Neutrophil (primary cell): Measurements from ENCODE around the gene TLE1.
"Not testable (repeated sequence)": the region's sequence is repeated elsewhere in the genome, so short reads cannot be mapped to it uniquely, and the experiment has no call there.

Experiments used
- H3K27ac ChIP-seq: fragments of 200-600 bp; sonication (generic); 2 replicates; pipeline ENCODE4 v1.5.1; 2016; ENCODE audit warnings: mild to moderate bottlenecking, moderate library complexity
- H3K27me3 ChIP-seq: fragments of 200-600 bp; sonication (generic); 2 replicates; pipeline ENCODE4 v1.6.0; 2016; ENCODE audit warnings: mild to moderate bottlenecking
- H3K36me3 ChIP-seq: fragments of 200-600 bp; sonication (generic); 2 replicates; pipeline ENCODE4 v1.5.1; 2017
- H3K4me1 ChIP-seq, 2 experiments: fragments of 200-600 bp in 1 of 2; sonication (generic) in 1 of 2; 1 replicate in 1 of 2; 2 replicates in 1 of 2; pipeline versions ENCODE4 v1.5.1 to v1.6.1; 2013 to 2016; ENCODE audit warnings: low read depth in 1 of 2, low read length in 1 of 2, mild to moderate bottlenecking in 1 of 2, moderate library complexity in 1 of 2; ENCODE audit not compliant: control insufficient read depth in 1 of 2, insufficient read depth in 1 of 2
- H3K4me3 ChIP-seq, 2 experiments: fragments of 200-600 bp in 1 of 2; sonication (generic) in 1 of 2; 1 replicate in 1 of 2; 2 replicates in 1 of 2; pipeline ENCODE4 v1.5.1; 2013 to 2016; ENCODE audit warnings: low read depth in 1 of 2, low read length in 1 of 2, mild to moderate bottlenecking in 1 of 2, moderate library complexity in 1 of 2
- H3K9me3 ChIP-seq: fragments of 200-600 bp; sonication (generic); 2 replicates; pipeline ENCODE4 v1.5.1; 2016
- CTCF ChIP-seq: fragments of 200-600 bp; sonication (generic); IDR thresholded peaks from 2 replicates; pipeline ENCODE4 v1.5.1; 2016; ENCODE audit warnings: antibody characterized with exemption

The TLE1 gene

GRCh38 chr9:81598811-81599210 is 90.5 kb downstream of the TLE1 start:
- Histone ChIP-seq H3K4me3 (no peak overlapping the region), H3K36me3 (peaks cover 5% of the 10 kb centered on the region), H3K27me3 (no peaks in the 10 kb centered on the region), H3K9me3 (no peaks in the 10 kb centered on the region), H3K27ac (no peak overlapping the region), H3K4me1 (peaks cover 0 to 19% of the 10 kb centered on the region in 2 experiments)
- TF ChIP-seq CTCF = no peak

- Histone ChIP-seq H3K4me3 (no peak overlapping the region), H3K27ac (no peak overlapping the region), H3K27me3 (no peaks in the 10 kb centered on the region), H3K36me3 (no peaks in the 10 kb centered on the region), H3K4me1 (peaks cover 0 to 19% of the 10 kb centered on the region in 2 experiments), H3K9me3 (no peaks in the 10 kb centered on the region)
- TF ChIP-seq CTCF = no peak
Measured at GRCh38 chr9:81598123-81598497, 91.2 kb downstream of the TLE1 start.

GRCh38 chr9:81597419-81598122 is 91.8 kb downstream of the TLE1 start:
- no peak for TF ChIP-seq CTCF
- H3K36me3 ChIP-seq = no peaks in the 10 kb centered on the region
- H3K4me3 ChIP-seq = no peak overlapping the region
- H3K27ac ChIP-seq = no peak overlapping the region
- H3K4me1 ChIP-seq = peaks cover 1 to 24% of the 10 kb centered on the region in 2 experiments
- H3K27me3 ChIP-seq = no peaks in the 10 kb centered on the region
- H3K9me3 ChIP-seq = no peaks in the 10 kb centered on the region

- no peaks in the 10 kb centered on the region for H3K36me3 ChIP-seq
- no peak overlapping the region for H3K4me3 ChIP-seq
- no peaks in the 10 kb centered on the region for H3K9me3 ChIP-seq
- H3K27me3 ChIP-seq = no peaks in the 10 kb centered on the region
- no peak overlapping the region for H3K27ac ChIP-seq
- TF ChIP-seq CTCF = no peak
- peaks cover 3 to 29% of the 10 kb centered on the region in 2 experiments for H3K4me1 ChIP-seq
Measured at GRCh38 chr9:81596679-81597418, 92.5 kb downstream of the TLE1 start.

- no peak overlapping the region for H3K27ac ChIP-seq
- peaks cover 3 to 29% of the 10 kb centered on the region in 2 experiments for H3K4me1 ChIP-seq
- H3K4me3 ChIP-seq = no peak overlapping the region
- TF ChIP-seq CTCF = no peak
- peaks cover under 1% of the 10 kb centered on the region for H3K36me3 ChIP-seq
- H3K9me3 ChIP-seq = no peaks in the 10 kb centered on the region
- no peaks in the 10 kb centered on the region for H3K27me3 ChIP-seq
Measured at GRCh38 chr9:81595887-81596543, 93.3 kb downstream of the TLE1 start.

- not testable (repeated sequence) for H3K36me3 ChIP-seq, H3K27me3 ChIP-seq, H3K4me3 ChIP-seq, H3K9me3 ChIP-seq, H3K27ac ChIP-seq
- peaks cover 3 to 29% of the 10 kb centered on the region in 2 experiments for H3K4me1 ChIP-seq
Measured at GRCh38 chr9:81595293-81595692, 94.1 kb downstream of the TLE1 start.
